Measurements from ENCODE around the gene GPR33.

Gene GPR33

GRCh38 chr14:31435276-31435675 is 52.6 kb downstream of the GPR33 start:
- no peak overlapping the region for H3K4me3 ChIP-seq (ENCODE audit: low read length)
- H3K9ac ChIP-seq (ENCODE audit: low read length), result no peak overlapping the region
- H3K27ac ChIP-seq (ENCODE audit: low read length), result no peak overlapping the region
- no peaks in the 10 kb centered on the region for H3K79me2 ChIP-seq (ENCODE audit: low read length)
- H3K4me2 ChIP-seq (ENCODE audit: low read length), result no peak overlapping the region
- H2AFZ ChIP-seq (ENCODE audit: low read depth, low read length), result no peak overlapping the region
- H4K20me1 ChIP-seq (ENCODE audit: insufficient read depth, low read length), result no peaks in the 10 kb centered on the region
- TF ChIP-seq CTCF (IDR thresholded peaks at IDR 0.05; ENCODE audit: low read depth, low read length) (no peak), EZH2phosphoT487 (IDR thresholded peaks at IDR 0.05; ENCODE audit: low read depth) (no peak)
- no peaks in the 10 kb centered on the region for H3K4me1 ChIP-seq (ENCODE audit: low read length)
- H3K9me3 ChIP-seq (ENCODE audit: insufficient read depth, low read length), result no peaks in the 10 kb centered on the region
- no peaks in the 10 kb centered on the region for H3K27me3 ChIP-seq (ENCODE audit: low read depth, low read length)
- peaks cover 19% of the 10 kb centered on the region for H3K36me3 ChIP-seq (replicated peaks; ENCODE audit: low read depth, low read length)
